Spleen (tissue), 7 donors: ENCODE measurements around the gene ZBTB32.
"Not testable (repeated sequence)": the region's sequence is repeated elsewhere in the genome, so short reads cannot be mapped to it uniquely, and the experiment has no call there.

Experiments used
- CTCF ChIP-seq, 11 experiments: fragments of 200-600 bp in 7 of 11; fragments of 450-650 bp in 4 of 11; sonication (generic) in 4 of 11; IDR thresholded peaks in 8 of 11; conservative IDR thresholded peaks in 3 of 11; 1 replicate in 7 of 11; 2 replicates in 4 of 11; pipeline versions ENCODE4 v1.4.0 to v1.8.0; 2016 to 2021; ENCODE audit warnings: antibody characterized with exemption in 11 of 11, inconsistent platforms in 4 of 11, mild to moderate bottlenecking in 1 of 11
- POLR2A ChIP-seq, 3 donors: fragments of 450-650 bp; IDR thresholded peaks; one replicate each; pipeline ENCODE4 v1.5.1; 2017; ENCODE audit warnings: antibody characterized with exemption in 3 of 3, mild to moderate bottlenecking in 1 of 3
- POLR2AphosphoS5 ChIP-seq, 3 donors: sonication (generic); formaldehyde crosslinking; IDR thresholded peaks; one replicate each; pipeline ENCODE4 v1.5.1; 2017; ENCODE audit warnings: antibody characterized with exemption in 3 of 3
- donor health status: DM: no; HTN: no; CAD: no; lungs with moderate emphysema.
- donor health status: DM: no; HTN: no; CAD: no.
- donor health status: DM: no; HTN: no; CAD: no.

- not testable (repeated sequence) for TF ChIP-seq POLR2A (IDR thresholded peaks at IDR 0.05); CTCF (IDR thresholded peaks at IDR 0.05 in 8 of 11, conservative IDR thresholded peaks at IDR 0.05 in 3 of 11); POLR2AphosphoS5 (IDR thresholded peaks at IDR 0.05)
Measured at GRCh38 chr19:35724132-35724531, 19.8 kb downstream of the ZBTB32 start.
